Fibroblast of upper back skin (primary cell): ENCODE measurements around the gene PFDN1.
"Not testable (repeated sequence)": the region's sequence is repeated elsewhere in the genome, so short reads cannot be mapped to it uniquely, and the experiment has no call there.

Experiments used
- DNase-seq: peaks from one replicate; pipeline ENCODE4 v3.0.0-alpha.2; 2013

PFDN1 gene

DNA sequence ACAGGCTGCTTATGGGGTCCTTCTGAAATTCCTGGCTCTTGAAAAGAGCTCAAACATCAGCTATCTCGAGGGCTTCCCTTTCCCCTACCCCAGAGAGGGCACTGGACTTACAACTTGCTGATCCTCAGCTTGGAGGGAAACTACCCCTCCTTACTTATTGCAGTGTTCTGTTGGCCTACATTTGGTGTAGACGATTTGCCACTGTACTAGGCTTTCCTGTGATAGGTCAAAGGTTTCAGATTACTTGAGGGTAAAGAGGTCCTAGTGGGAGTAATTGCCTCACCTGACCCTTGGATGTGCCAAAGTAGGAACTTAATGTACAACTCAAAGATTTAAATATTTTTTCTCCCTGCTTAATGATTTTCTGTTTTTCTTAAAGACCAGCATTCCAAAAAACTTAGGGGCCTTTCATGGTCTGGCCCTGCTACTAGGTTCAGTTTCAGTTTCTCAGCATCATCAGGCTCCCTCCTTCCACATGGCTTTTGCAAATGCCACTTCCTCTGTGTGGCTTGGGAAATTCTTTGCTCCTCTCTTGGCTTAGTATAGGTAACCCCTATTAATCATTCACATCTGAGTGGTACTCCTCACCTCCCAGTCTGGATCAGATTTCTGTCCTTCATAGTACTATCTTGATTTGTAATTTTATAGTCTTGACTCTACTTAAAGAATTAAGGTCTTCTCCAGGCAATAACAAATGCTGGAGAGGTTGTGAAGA is 95.5 kb downstream of the PFDN1 start:
- no peak for DNase-seq

DNA sequence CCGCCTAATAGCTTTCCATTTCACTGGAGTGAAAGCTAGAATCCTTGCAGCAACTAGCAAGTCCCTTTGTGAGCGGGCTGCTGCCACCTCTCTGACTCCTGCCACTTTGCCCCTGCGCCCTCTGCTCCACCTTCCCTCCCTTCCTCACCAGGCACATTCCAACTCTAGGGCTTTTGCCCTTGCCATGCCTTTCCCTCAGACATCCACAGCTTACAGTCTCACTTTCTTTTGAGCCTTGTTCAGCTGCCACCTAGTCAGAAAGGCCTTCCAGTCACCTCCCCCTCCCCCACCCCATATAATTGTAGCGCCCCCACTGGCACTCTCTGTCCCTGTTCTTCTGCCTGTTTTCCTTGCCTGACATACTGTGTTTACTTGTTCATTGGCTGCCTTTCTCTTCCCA is 96.9 kb downstream of the PFDN1 start:
- DNase-seq: no peak

DNA sequence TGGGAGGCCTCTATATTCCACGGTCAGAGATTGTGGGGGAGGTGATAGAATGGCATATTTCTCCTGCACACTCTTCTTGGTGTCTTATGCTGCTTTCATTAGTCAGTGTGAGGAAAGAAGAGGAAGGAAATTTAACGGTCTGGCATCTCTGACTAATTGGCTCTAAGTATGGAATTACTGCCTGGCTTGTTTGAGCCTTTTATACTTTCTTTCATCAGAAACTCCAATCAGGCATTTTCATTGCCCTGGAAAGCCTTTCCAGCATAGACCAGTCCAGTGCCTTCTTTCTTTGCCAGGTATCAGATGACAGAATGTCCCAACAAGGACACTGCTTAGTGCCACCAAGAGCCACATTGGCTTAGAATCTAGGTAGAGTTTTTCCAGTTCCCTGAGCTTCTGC is 97.7 kb downstream of the PFDN1 start:
- no peak for DNase-seq

DNA sequence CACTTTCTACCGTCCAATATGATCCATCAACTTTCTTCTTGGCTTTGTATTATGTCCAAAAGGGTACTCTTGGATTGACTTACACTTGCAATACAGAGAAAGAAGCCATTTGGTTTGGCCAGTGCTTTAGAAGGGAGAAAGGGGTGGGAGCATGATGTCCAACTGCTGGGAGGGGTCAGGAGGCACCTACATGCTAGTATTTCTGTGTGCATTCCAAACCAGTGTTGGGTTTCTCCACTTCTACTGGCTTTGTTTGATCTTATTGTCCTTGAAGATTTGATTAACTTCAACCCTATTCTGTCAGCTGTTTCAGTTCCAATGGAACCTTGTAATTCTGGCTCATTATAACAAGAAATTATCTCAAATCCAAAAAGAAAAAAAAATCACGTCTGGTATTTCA is 100.3 kb downstream of the PFDN1 start:
- DNase-seq: no peak

DNA sequence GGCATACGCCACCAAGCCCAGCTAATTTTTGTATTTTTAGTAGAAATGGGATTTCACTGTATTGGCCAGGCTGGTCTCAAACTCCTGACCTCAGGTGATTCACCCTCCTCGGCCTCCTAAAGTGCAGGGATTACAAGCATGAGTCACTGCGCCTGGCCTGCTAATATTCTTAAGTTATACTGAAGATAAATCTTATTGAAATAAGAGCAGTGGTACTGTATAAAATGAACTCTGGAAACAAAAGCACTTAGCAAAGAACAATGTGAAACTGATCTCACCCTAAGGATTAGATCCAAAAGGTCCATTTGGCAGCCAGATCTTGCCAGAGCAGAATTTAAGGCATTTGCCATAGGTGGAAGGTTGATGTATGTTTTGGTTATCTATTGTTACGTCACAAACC is 100.8 kb downstream of the PFDN1 start:
- DNase-seq: no peak

DNA sequence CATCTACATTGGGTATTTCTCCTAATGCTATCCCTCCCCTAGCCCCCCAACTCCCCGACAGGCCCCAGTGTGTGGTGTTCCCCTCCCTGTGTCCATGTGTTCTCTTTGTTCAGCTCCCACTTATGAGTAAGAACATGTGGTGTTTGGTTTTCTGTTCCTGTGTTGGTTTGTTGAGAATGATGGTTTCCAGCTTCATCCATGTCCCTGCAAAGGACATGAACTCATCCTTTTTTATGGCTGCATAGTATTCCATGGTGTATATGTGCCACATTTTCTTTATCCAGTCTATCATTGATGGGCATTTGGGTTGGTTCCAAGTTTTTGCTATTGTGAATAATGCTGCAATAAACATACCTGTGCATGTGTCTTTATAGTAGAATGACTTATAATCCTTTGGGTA is 104.0 kb downstream of the PFDN1 start:
- not testable (repeated sequence) for DNase-seq

DNA sequence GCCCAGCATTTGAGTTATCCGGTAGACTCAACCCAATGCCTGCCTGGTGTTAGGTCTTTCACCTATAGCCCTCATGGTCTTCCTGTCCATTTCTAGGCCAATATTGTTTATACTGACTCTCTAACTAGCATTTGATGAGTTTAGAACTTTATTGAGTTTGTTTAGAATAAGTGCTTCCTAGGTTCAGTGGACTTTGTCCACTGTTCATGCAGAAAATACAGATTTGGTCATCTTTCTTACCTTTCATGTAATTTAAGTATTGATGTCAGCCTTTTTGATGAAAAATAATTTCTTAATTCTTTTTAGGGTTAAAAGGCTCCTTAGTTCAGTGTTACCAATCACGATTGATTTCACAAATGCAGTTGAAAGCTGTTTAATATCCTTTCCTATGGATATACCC is 105.9 kb downstream of the PFDN1 start:
- no peak for DNase-seq

DNA sequence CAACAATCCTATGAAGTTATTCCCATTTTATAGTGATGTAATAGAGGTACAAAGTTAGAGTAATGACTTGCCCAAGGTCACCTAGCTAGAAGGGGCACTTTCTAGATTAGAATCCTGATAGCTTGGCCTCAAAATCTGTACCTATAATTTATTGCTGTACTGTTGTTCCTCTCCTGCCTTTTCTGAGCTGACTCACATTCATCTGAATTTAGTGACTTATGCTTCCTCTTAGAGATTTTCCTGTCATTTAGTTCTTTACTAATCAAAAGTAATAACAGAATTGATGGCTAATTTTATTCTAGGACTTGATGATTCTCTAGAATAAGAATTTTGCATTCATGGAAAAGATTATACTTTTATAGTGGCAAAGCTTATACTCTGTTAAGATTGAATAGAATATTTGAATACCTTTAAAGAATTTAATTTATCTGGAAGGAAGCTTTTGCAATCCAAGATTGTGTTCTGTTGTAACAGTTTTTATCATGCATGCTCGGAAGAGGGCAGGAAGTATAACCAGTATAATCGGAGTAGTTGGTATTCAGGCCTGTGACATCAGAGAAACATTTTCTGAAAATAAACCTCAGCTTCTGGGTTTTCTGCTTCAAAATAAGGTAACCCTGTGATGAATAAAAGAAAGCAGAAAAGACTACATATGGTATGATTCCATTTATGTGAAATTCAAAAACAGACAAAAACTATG is 106.6 kb downstream of the PFDN1 start:
- no peak for DNase-seq
